GM19397 (cell line): ENCODE results near the gene JMJD4.
"Not testable (repeated sequence)": the region's sequence is repeated elsewhere in the genome, so short reads cannot be mapped to it uniquely, and the experiment has no call there.

Experiments
- ATAC-seq: cut with Tn5 transposase; IDR thresholded peaks from one replicate; pipeline ENCODE4 v1.9.1; 2021; ENCODE audit warnings: mild to moderate bottlenecking, moderate library complexity; ENCODE audit not compliant: unreplicated experiment

Gene JMJD4

DNA sequence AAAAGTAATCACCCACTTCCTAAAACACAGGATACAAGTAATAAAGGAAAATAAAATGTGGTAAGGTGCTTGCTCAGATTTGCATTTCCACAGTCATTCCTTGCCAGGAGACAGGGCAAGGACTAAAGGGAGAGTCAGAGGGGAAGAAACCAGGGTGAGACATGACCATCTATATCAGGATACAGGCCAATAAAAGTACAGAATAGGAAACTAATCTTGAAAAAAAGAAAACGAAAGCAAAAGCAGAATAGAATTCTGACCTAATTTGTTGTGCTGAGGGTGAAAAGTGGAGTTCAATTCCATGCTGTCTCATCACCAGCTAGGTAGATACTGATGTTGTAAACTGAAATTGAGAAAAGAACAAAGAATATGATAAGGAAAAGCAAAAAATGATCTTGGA lies 27.3 kb downstream of the JMJD4 start:
- ATAC-seq: no peak

- not testable (repeated sequence) for ATAC-seq
These were observed 33.5 kb downstream of the JMJD4 start for GRCh38 chr1:227701631-227702030.

DNA sequence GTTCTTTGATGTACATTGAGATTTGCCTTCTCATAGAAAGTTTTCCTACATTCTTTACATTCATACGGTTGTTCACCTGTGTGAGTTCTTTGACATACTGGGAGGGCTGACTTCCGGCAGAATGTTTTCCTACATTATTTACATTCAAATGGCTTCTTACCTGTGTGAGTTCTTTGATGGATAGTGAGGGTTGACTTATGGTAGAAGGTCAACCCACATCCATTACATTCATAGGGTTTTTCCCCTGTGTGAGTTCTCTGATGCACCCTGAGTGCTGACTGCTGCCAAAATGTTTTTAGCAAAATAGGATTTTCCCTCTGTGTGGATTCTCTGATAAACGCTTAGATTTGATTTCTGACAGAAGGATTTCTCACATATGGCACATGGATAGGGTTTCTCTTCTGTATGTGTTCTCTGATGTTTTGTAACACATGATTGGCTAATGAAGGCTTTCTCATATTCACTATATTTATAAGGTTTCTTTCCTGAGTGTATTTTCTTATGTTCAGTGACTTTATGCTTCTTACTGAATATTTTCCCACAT lies 37.7 kb downstream of the JMJD4 start:
- no peak for ATAC-seq

DNA sequence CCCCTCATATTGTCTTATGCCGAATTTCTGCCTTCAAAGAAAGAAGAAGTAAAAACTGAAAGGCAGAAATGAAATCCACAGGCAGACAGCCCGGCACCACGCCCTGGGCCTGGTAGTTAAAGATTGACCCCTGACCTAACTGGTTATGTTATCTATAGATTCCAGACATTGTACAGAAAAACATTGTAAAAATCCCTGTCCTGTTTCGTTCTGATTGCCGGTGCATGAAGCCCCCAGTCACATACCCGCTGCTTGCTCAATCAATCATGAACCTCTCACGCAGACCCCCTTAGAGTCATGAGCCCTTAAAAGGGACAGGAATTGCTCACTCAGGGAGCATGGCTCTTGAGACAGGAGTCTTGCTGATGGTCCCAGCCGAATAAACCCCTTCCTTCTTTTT lies 49.3 kb downstream of the JMJD4 start:
- no peak for ATAC-seq
